Gastroesophageal sphincter (tissue), 3 donors: Measurements from ENCODE around the gene HSD3B1.

Experiments
- CTCF ChIP-seq, 4 experiments: fragments of 200-600 bp in 2 of 4; fragments of 450-650 bp in 2 of 4; sonication (generic) in 1 of 4; IDR thresholded peaks; one replicate each; pipeline ENCODE4 v1.5.1; 2017 to 2019; ENCODE audit warnings: antibody characterized with exemption in 4 of 4, mild to moderate bottlenecking in 2 of 4, moderate library complexity in 2 of 4
- POLR2A ChIP-seq, 2 donors: fragments of 450-650 bp; IDR thresholded peaks; one replicate each; pipeline ENCODE4 v1.6.1; 2017; ENCODE audit warnings: antibody characterized with exemption in 2 of 2, mild to moderate bottlenecking in 2 of 2, moderate library complexity in 1 of 2
- POLR2AphosphoS5 ChIP-seq: sonication (generic); formaldehyde crosslinking; IDR thresholded peaks from one replicate; pipeline ENCODE4 v1.6.1; 2017; ENCODE audit warnings: antibody characterized with exemption

- no peak for TF ChIP-seq POLR2A (IDR thresholded peaks at IDR 0.05)
- TF ChIP-seq CTCF (IDR thresholded peaks at IDR 0.05): no peak
- no peak for TF ChIP-seq POLR2AphosphoS5
Observed at GRCh38 chr1:119480175-119480574, 26.8 kb upstream of the HSD3B1 start.
